Stomach smooth muscle (tissue), 2 donors: ENCODE measurements around the gene CSF2.

Experiments
- H3K27ac ChIP-seq: one replicate; pipeline ENCODE4 v1.7.0; 2013; ENCODE audit warnings: mild to moderate bottlenecking, low read length, inconsistent platforms
- H3K27me3 ChIP-seq, 2 donors: one replicate each; pipeline ENCODE4 v1.7.0; 2013; ENCODE audit warnings: low read length in 2 of 2; ENCODE audit not compliant: insufficient read depth in 2 of 2, control insufficient read depth in 1 of 2
- H3K36me3 ChIP-seq, 2 donors: one replicate each; pipeline ENCODE4 v1.7.0; 2013; ENCODE audit warnings: low read length in 2 of 2; ENCODE audit not compliant: control insufficient read depth in 2 of 2, insufficient read depth in 2 of 2
- H3K4me1 ChIP-seq: one replicate; pipeline ENCODE4 v1.7.0; 2013; ENCODE audit warnings: low read length; ENCODE audit not compliant: control insufficient read depth, insufficient read depth
- H3K4me3 ChIP-seq, 2 donors: one replicate each; pipeline ENCODE4 v1.7.0; 2013; ENCODE audit warnings: low read length in 2 of 2
- H3K9ac ChIP-seq, 2 donors: one replicate each; pipeline ENCODE4 v1.7.0; 2013; ENCODE audit warnings: low read length in 2 of 2, mild to moderate bottlenecking in 1 of 2
- H3K9me3 ChIP-seq, 2 donors: one replicate each; pipeline ENCODE4 v1.7.0; 2013; ENCODE audit warnings: low read length in 2 of 2; ENCODE audit not compliant: control insufficient read depth in 2 of 2
- donor health status: healthy.
- donor health status: Pancreatic carcinoma.

CSF2 gene

DNA sequence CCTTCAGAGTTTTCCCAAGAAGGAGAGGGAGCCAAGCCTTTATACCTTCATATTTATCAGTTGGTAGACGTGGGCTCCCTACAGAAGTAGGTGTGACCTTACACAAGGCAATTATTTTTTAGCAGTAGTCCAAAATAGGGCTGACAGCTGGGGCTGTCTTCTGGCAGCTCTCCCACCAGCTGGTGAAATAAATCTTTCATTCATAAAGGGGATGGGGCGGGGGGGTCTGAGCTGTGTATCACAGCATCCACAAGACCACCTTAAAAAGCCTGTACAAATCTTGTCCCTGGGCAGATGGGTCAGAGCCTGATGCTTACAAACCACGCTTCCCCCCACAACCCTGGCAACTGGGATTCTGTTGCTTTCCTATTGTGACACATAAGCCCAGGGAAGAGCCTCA, 19.7 kb downstream of the CSF2 start:
- Histone ChIP-seq H3K4me3 (no peak overlapping the region), H3K4me1 (no peaks in the 10 kb centered on the region), H3K9ac (no peak overlapping the region), H3K36me3 (no peaks in the 10 kb centered on the region), H3K27me3 (no peaks in the 10 kb centered on the region), H3K27ac (no peak overlapping the region), H3K9me3 (no peaks in the 10 kb centered on the region)

DNA sequence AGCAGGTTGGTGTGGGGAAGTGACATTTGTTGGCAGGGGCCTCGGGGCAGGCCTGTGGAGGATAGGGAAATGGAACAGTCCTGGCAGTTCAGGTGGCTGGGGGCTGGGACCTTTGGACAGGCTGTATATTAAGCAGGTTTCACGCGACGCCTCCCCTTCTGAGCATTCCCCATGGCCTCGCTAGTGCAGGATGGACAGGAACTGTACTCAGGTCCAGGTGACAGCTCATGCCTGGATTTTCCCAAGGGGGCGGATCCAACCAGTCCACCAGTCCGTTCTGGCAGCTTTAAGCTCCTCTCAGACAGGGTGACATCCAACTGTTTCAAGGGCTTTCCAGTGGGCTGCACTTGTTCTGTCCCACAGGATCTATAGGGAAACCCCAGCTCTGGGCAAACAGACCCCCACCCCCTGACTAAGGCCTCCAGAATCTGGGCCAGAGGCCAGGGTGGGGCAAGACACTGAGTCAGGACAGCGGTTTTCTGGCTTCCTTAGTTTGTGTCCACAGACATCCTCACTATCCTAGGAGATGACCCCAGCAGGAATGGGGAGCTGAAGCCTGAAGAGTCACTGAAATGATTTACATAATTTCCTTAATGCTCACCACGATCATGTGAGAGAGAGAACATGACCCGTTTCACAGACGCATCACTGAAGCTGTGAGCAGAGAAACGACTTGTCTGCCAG, 20.9 kb downstream of the CSF2 start:
- Histone ChIP-seq H3K4me3 (no peak overlapping the region), H3K36me3 (no peaks in the 10 kb centered on the region), H3K9ac (no peak overlapping the region), H3K9me3 (no peaks in the 10 kb centered on the region), H3K27me3 (no peaks in the 10 kb centered on the region), H3K4me1 (no peaks in the 10 kb centered on the region), H3K27ac (no peak overlapping the region)

DNA sequence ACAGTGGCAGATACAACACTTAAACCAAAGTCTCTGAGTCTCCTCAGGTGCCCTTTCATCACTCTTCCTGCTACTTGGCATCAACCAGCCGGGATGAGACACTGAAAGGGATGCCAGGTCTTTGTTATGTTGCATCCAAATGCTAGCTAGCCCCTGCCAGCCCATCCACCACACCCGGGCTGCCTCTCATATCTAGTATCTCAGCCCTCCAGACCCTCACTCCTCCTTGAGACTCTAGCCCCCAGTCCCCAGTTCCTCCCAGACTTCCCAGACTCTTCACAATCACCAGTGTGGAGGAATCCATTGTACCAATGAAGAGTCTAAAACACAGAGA, 21.5 kb downstream of the CSF2 start:
- Histone ChIP-seq H3K9me3 (no peaks in the 10 kb centered on the region), H3K4me1 (no peaks in the 10 kb centered on the region), H3K9ac (no peak overlapping the region), H3K27ac (no peak overlapping the region), H3K27me3 (no peaks in the 10 kb centered on the region), H3K4me3 (no peak overlapping the region), H3K36me3 (no peaks in the 10 kb centered on the region)

DNA sequence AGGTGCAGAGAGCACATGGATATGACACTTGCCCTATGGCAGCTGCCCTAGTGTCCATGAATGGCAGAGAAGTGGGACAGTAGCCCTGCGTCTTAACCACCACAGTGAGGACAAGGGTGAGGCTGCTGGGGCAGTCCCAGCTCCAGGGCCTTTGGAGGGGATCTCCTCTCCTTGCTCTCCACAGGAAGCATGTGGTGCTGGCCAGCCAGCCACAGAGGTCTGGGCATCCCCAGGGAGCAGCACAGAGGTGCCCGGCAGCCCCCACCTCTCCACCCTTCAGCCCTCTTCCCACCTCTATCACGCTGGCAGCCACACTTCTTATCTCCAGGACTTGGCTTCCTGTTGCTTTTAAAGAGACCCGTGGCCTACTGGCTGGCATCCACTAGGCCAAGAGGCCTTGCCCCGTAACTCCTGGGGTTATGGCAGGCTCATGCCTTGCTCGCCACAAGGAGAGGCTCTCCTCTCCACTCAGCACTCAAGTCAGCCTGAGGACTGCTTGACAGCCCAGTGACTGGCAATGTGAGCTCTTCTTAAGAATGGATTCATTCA, 21.9 kb downstream of the CSF2 start:
- Histone ChIP-seq H3K9me3 (no peaks in the 10 kb centered on the region), H3K27me3 (no peaks in the 10 kb centered on the region), H3K9ac (no peak overlapping the region), H3K36me3 (no peaks in the 10 kb centered on the region), H3K4me3 (no peak overlapping the region), H3K27ac (no peak overlapping the region), H3K4me1 (no peaks in the 10 kb centered on the region)

DNA sequence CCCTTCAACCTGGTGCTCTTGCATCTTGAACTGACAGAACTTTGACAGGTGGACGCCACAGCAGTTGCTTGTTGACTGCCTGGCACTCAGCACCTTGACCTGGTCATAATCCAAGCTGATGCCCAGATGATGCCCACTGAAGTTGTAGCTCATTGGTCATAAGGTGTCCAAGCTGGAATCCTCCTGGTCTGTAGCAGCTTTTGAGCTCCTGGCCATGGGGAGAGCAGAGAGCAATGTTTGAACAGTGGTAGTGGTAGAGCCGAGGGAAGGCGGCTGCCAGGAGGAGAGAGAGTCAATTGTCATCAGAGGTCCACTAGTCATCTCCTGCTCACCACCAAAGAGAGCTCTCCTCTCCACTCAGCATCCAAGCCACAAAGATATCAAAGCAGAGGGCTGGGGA, 23.3 kb downstream of the CSF2 start:
- Histone ChIP-seq H3K36me3 (no peaks in the 10 kb centered on the region), H3K27me3 (no peaks in the 10 kb centered on the region), H3K9me3 (no peaks in the 10 kb centered on the region), H3K9ac (no peak overlapping the region), H3K4me1 (no peaks in the 10 kb centered on the region), H3K4me3 (no peak overlapping the region), H3K27ac (no peak overlapping the region)

DNA sequence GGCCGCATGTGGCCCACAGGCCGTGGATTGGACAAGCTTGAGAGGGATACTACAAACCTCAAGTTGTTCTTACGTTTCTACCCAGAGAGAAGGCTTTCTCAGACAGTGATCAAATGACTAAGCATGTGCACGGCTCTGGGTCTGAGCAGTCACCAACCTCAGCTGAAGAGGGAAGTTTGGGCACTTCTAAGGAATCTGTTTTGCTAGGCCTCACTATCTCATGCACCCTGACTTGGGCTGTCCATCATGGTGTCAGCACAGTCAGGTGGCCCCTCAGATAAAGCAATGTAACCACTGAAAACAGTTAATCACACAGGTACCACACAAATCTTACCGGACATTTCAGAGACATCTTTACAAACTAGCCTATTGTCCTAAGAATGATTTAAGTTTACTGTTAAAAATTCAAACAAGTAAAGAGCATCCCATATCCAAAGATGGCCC, 24.6 kb downstream of the CSF2 start:
- H3K9ac ChIP-seq = no peak overlapping the region
- H3K4me3 ChIP-seq = no peak overlapping the region
- H3K4me1 ChIP-seq = no peaks in the 10 kb centered on the region
- H3K36me3 ChIP-seq = no peaks in the 10 kb centered on the region
- no peak overlapping the region for H3K27ac ChIP-seq
- H3K27me3 ChIP-seq = no peaks in the 10 kb centered on the region
- H3K9me3 ChIP-seq = no peaks in the 10 kb centered on the region

DNA sequence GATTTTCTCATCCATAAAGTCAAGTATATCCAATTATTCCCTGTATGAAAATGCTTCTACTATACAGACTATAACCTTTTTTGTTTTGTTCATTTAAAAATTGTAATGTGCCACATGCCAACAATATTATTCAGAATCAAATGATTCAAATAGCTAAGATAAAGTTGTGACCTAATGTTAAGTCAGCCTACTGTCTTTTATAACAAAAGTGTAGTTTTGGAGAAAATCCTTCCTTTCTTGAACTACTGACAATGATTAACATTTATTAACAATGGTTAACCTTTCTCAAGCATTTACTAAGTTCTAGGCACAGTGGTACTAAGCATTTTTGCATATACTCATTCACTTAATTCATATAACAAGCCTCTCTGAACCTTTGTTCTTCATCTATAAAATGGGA, 25.0 kb downstream of the CSF2 start:
- H3K27me3 ChIP-seq = no peaks in the 10 kb centered on the region
- no peaks in the 10 kb centered on the region for H3K36me3 ChIP-seq
- H3K27ac ChIP-seq = no peak overlapping the region
- no peak overlapping the region for H3K4me3 ChIP-seq
- H3K4me1 ChIP-seq = no peaks in the 10 kb centered on the region
- H3K9ac ChIP-seq = no peak overlapping the region
- H3K9me3 ChIP-seq = no peaks in the 10 kb centered on the region

DNA sequence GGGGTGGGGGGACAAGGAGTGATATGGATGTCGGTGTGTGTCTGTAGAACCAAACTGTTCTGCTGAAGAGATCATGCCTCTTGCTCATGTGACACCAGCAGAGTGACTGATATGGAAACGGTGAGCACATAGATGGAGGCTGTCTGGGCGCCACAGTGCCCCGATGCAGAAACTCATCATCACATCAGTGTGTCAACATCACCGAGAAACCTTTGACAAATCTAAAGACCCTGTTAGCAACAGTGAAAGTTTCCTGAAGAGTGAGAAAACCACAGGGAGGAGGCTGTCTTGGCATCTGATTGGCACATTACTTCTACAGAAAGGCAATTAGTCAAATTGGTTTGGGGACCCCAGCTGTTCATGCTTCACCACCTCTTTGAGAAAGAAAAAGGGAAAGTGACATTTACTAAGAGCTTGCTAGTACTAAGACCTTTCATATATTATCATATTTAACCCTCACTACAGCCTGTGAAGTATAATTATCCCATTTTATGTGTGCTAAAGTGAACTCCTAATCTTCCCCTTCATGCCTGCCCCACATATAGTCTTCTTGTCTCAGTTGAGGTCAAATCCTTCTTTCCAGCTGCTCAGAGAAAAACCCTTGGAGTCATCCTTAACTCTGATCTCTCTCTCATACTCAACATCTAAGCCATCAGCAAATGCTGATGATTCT, 25.6 kb downstream of the CSF2 start:
- peaks cover 2% of the 10 kb centered on the region for H3K4me1 ChIP-seq

DNA sequence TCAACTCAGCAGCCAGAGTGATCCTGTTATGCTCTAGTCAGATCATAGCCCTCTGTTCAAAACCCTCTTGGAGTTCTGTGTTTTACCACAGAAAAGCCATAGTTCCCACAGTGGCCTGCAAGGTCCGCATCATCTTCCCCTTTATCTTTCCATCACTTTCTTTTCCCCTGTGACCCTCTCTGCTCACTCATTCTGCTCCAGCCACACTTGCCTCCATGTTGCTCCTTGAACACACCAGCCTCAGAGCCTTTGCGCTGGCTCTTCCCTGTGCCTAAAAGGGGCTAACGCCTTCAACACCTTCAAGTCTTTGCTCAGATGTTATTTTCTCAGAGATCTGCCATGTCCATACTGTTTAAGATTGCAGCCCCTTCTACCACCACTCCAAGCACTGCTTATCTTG, 26.3 kb downstream of the CSF2 start:
- Histone ChIP-seq H3K4me3 (no peak overlapping the region), H3K36me3 (no peaks in the 10 kb centered on the region), H3K9me3 (no peaks in the 10 kb centered on the region), H3K27me3 (no peaks in the 10 kb centered on the region), H3K4me1 (peaks cover 2% of the 10 kb centered on the region), H3K9ac (no peak overlapping the region), H3K27ac (no peak overlapping the region)

More for the DNA sequence above, 25.6 kb downstream of the CSF2 start:
- H3K36me3 ChIP-seq = no peaks in the 10 kb centered on the region
- no peak overlapping the region for H3K9ac ChIP-seq
- H3K9me3 ChIP-seq = no peaks in the 10 kb centered on the region
- no peak overlapping the region for H3K4me3 ChIP-seq
- H3K27ac ChIP-seq = no peak overlapping the region
- H3K27me3 ChIP-seq = no peaks in the 10 kb centered on the region

DNA sequence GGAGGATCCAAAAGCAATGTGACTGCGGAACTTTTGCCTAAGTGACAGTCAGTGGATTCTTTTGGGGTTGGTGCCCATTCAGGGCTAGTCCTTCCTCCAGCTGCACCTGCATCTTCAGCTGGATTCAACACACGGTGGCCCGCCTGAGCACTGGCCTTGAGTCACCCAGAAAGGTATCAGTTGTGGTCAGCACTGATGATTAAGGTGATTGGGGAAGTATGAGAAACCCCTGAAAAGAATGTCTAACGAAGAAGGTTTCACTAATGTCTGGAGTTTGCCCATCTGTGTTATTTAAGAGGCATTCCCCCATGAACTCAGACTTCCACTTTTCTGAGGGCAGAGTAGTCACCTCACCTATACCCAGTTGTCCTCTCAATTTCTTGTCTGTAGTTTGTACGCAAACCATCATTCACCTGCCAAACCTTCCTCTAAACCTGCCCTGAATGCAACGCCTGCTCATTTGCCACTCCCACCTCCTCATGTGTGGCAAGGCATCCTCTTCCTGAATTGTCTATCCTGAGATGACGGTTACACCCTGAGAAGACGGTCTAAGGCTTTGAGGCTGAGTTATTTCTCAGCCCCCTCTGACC, 27.2 kb downstream of the CSF2 start:
- Histone ChIP-seq H3K27me3 (no peaks in the 10 kb centered on the region), H3K36me3 (no peaks in the 10 kb centered on the region), H3K9ac (no peak overlapping the region), H3K4me3 (no peak overlapping the region), H3K9me3 (no peaks in the 10 kb centered on the region), H3K27ac (no peak overlapping the region), H3K4me1 (peaks cover 2% of the 10 kb centered on the region)

DNA sequence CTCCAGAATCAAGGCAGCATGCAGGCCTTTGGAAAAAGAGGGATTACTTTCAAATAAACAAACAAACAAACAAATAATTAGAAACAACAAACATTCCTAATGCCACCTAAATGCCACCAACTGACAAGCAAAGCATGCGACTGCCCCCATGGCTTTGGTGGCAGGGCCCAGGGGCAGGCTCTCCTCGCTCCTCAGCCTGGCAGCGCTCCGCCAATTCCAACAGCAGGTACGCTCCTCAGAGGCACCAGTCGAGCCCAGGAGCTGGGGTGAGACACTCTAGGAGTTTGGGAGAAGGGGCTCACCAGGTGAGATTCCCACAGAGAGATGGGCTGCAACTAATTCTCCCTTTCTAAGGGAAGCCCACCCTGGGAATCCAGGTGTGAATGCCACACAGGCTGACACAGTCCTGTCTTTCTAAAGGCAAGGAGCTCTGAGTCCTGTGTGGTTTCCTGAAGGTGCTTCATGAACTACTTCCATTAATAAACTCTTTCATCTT, 27.8 kb downstream of the CSF2 start:
- Histone ChIP-seq H3K27me3 (no peaks in the 10 kb centered on the region), H3K27ac (no peak overlapping the region), H3K36me3 (no peaks in the 10 kb centered on the region), H3K4me1 (peaks cover 2% of the 10 kb centered on the region), H3K9ac (no peak overlapping the region), H3K4me3 (no peak overlapping the region), H3K9me3 (no peaks in the 10 kb centered on the region)
